HG03280 (cell line): Measurements from ENCODE around the gene WSB2.
"Not testable (repeated sequence)": the region's sequence is repeated elsewhere in the genome, so short reads cannot be mapped to it uniquely, and the experiment has no call there.

Source experiments
- ATAC-seq: cut with Tn5 transposase; IDR thresholded peaks from one replicate; pipeline ENCODE4 v1.9.1; 2021; ENCODE audit warnings: mild to moderate bottlenecking, moderate library complexity; ENCODE audit not compliant: unreplicated experiment

Gene WSB2

DNA sequence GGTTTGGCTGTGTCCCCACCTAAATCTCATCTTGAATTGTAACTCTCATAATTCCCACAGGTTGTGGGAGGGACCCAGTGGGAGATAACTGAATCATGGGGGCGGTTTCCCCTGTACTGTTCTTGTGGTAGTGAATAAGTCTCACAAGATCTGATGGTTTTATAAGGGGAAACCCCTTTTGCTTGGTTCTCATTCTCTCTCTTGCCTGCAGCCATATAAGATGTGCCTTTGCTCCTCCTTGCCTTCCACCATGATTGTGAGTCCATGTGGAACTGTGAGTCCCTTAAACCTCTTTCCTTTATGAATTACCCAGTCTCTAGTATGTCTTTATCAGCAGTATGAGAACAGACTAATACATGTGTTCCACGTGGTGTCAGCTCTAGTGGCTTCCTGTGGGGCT, 61.2 kb downstream of the WSB2 start:
- not testable (repeated sequence) for ATAC-seq

DNA sequence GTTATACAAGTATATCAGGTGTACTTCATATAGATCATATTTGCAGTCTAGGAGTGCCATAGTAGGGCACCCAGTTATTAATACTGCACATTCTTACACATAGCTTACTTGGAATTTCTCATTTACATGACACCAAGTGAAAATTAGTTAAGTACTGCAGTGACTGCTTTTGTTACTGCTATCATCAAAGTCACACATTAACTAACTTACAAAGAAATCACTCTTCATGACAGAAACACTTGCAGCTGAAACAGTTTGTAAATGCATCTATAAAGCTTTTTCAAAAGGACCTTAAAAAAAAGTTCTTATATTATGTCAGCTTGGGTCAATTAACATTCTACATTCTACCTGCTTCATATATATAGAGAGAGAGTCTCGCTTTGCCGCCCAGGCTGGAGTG, 62.3 kb downstream of the WSB2 start:
- ATAC-seq, result no peak

DNA sequence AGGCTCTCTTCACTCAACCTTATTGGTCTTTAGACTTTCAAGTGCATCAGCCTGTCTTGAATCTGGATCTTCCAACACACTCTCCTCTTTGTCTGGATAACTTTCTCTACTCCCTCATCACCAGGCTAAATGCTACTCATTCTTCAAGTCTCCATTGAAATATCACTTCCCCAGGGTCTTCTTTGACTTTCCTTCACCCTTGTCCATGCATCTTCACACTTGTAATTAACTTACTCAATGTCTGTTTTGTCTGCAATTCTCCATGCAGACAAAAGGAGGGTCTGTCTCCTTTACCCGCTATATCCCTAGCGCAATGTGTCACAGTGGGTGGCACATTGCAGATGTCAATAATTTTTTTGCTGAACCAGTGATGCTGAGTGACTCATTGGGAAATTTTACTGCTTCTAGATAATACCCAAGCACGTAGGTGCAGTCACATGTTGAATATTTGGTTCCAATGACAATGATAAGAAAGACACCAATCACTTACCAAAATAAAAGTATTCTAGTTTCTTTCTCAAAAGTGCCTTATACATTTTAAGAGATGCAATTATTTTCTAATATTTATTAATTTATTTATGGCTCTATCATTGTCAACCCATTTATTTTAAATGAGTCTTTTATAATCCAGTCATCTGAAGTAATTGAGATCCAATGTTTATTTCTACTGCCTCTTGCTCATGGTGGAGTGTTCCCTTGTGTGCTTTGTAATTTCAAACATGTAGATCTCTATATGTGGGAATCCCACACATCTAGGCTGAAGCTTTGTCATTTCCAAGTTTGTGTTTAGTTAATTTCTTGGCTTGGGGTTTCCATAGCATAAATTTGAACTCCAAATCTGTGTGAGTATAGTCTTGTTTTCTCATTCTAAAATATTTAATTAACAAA, 66.2 kb downstream of the WSB2 start:
- ATAC-seq, result no peak

DNA sequence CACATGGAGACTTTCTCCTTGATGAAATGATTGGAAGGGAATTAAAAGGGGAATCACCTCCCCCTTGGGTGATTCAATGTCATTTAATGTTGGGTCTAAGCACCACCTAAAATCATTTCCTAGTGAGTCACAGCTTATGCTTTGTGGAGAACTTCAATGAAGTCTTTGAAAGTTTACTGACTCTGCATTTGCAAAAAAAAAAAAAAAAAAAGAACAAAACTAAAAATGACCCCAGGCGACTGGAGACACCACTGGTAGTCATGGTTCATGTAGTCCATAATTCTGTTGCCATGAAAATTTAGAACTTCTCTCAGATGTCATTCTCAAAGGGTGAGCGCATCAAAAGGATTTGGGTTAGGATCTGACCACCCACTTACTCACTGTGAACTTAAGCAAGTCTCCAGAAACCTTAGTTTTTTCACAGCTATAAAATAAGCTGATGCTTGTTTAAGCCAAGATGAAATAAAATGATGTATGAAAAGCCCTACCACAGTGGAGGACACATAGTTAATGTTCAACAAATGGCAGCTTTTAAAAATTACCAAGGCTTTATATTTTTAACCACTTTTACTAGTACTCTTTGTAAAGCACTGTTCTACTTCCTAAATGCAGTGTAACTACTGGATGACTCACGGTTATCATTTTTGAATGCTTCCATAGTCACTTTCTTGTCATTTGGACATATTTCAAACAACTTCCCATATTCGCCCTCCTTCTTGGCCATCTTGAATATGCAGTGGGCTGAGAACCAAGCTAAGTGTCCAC, 74.1 kb downstream of the WSB2 start:
- no peak for ATAC-seq

DNA sequence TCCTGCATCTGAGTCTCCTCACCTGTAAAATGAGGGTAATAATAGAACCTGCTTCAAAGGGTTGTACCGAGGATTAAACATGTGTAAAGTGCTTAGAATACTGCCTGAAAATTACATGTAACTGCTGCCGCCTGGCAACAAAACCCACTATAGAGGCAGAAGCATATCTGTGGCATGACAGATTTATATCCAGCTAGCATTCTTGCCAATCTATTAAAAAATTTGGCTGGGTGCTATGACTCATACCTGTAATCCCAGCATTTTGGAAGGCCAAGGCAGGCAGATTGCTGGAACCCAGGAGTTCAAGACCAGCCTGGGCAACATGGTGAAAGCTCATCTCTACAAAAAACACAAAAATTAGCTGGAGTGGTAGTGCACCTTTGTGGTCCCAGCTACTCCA, 75.8 kb downstream of the WSB2 start:
- ATAC-seq, result no peak
